K562 (cell line): ENCODE measurements around the gene C10orf71. TPM values are rescaled to one million over a fixed set of nuclear protein-coding genes. Genes with fewer than 3 reads are reported as not detected.

ENCODE experiments used
- BCOR ChIP-seq: fragments of 450-650 bp; IDR thresholded peaks from 2 replicates; pipeline ENCODE4 v1.6.1; 2016
- DIDO1 ChIP-seq: fragments of 450-650 bp; IDR thresholded peaks from 2 replicates; pipeline ENCODE4 v1.6.1; 2016; ENCODE audit warnings: low read depth, missing biosample characterization, missing genetic modification characterization
- HMG20B ChIP-seq: fragments of 250-450 bp; sonication (Bioruptor Pico); IDR thresholded peaks from 2 replicates; pipeline ENCODE4 v1.5.0; 2021; ENCODE audit warnings: mild to moderate bottlenecking
- MYNN ChIP-seq, 2 experiments: sonication (generic); formaldehyde crosslinking in 1 of 2; IDR thresholded peaks; 2 replicates each; pipeline versions ENCODE4 v1.5.0 to v1.6.1; 2016 to 2020; ENCODE audit warnings: antibody characterized with exemption in 1 of 2, missing genetic modification reagents in 1 of 2
- NFIX ChIP-seq: fragments of 250-450 bp; sonication (Bioruptor Pico); IDR thresholded peaks from 2 replicates; pipeline ENCODE4 v1.4.0; 2020; ENCODE audit warnings: low read depth, mild to moderate bottlenecking, moderate library complexity
- STAG1 ChIP-seq: sonication (generic); formaldehyde crosslinking; IDR thresholded peaks from 2 replicates; pipeline ENCODE4 v1.5.0; 2020; ENCODE audit warnings: missing genetic modification reagents, borderline replicate concordance
- TCF7 ChIP-seq: sonication (generic); IDR thresholded peaks from 2 replicates; pipeline ENCODE4 v1.6.1; 2016; ENCODE audit warnings: antibody characterized with exemption, borderline replicate concordance
- TCF7L2 ChIP-seq: fragments of 150-350 bp; IDR thresholded peaks from 2 replicates; pipeline ENCODE4 v1.6.1; 2016; ENCODE audit warnings: low read depth, mild to moderate bottlenecking, low read length, moderate library complexity
- ZBTB33 ChIP-seq: sonication (generic); formaldehyde crosslinking; IDR thresholded peaks from 2 replicates; pipeline ENCODE4 v1.8.1; 2023; ENCODE audit warnings: mild to moderate bottlenecking, missing genetic modification reagents
- polyA plus RNA-seq, 8 experiments: library from polyadenylated mRNA; depleted of rRNA in 4 of 8; stranded (reverse) in 5 of 8; unstranded in 3 of 8; fragments of >200 nt; fragmentation: Nextera tagmentation in 2 of 8; fragmentation: Illumina TruSeq in 1 of 8; extraction: Ambion mirVana in 2 of 8; extraction: Trizol in 1 of 8; gene quantifications; 2 replicates each; pipeline versions ENCODE4 v1.2.1 to v1.2.3, GENCODE V29; 2011 to 2014; ENCODE audit warnings: inconsistent platforms in 1 of 8, missing spikeins in 1 of 8
- total RNA-seq, 7 experiments: library from RNA; depleted of rRNA in 6 of 7; stranded (reverse); fragments of >200 nt in 6 of 7; fragmentation: Illumina TruSeq in 2 of 7; extraction: Trizol in 2 of 7; gene quantifications; 2 replicates each; pipeline versions ENCODE4 v1.2.1 to v1.2.3, GENCODE V29; 2011 to 2021; ENCODE audit warnings: low replicate concordance in 1 of 7
- TF ChIP-seq, protein P1 (sequence below): fragments of 250-450 bp; sonication (Bioruptor Pico); IDR thresholded peaks from 2 replicates; pipeline ENCODE4 v1.4.0; 2020; ENCODE audit warnings: mild to moderate bottlenecking, moderate library complexity
- TF ChIP-seq, protein P2 (sequence below): conservative IDR thresholded peaks from 2 replicates; pipeline ENCODE4 v1.6.1; 2011; ENCODE audit warnings: low read depth, mild to moderate bottlenecking, low read length; ENCODE audit not compliant: control insufficient read depth
- TF ChIP-seq, protein P3 (sequence below): fragments of 450-650 bp; IDR thresholded peaks from 2 replicates; pipeline ENCODE4 v1.6.1; 2016; ENCODE audit warnings: low read depth

The C10orf71 gene
- total and polyA plus RNA-seq, 9 of the 15 experiments (the other 6 are each of a cell fraction or from before 2014, with no cell fraction given): 0.06 to 4.5 (median 1.3) TPM

- TF ChIP-seq, protein P1, sequence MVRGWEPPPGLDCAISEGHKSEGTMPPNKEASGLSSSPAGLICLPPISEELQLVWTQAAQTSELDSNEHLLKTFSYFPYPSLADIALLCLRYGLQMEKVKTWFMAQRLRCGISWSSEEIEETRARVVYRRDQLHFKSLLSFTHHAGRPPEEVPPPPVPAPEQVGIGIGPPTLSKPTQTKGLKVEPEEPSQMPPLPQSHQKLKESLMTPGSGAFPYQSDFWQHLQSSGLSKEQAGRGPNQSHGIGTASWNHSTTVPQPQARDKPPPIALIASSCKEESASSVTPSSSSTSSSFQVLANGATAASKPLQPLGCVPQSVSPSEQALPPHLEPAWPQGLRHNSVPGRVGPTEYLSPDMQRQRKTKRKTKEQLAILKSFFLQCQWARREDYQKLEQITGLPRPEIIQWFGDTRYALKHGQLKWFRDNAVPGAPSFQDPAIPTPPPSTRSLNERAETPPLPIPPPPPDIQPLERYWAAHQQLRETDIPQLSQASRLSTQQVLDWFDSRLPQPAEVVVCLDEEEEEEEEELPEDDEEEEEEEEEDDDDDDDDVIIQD: no peak
- TF ChIP-seq, protein P2, sequence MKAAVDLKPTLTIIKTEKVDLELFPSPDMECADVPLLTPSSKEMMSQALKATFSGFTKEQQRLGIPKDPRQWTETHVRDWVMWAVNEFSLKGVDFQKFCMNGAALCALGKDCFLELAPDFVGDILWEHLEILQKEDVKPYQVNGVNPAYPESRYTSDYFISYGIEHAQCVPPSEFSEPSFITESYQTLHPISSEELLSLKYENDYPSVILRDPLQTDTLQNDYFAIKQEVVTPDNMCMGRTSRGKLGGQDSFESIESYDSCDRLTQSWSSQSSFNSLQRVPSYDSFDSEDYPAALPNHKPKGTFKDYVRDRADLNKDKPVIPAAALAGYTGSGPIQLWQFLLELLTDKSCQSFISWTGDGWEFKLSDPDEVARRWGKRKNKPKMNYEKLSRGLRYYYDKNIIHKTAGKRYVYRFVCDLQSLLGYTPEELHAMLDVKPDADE: peak; percentile 81; the same call in 1 of the 2 replicates
- TF ChIP-seq BCOR (peak; percentile 79), TCF7 (no peak), NFIX (peak; percentile 47; the same call in 1 of the 2 replicates), ZBTB33 (CRISPR knock-in tag) (peak; percentile 47; the same call in 1 of the 2 replicates), DIDO1 (tag) (no peak), MYNN (IDR thresholded peaks at IDR 0.05) (peak; percentile 89), MYNN (CRISPR knock-in tag; IDR thresholded peaks at IDR 0.05) (no peak), HMG20B (CRISPR knock-in tag) (no peak), STAG1 (CRISPR knock-in tag) (no peak), TCF7L2 (no peak)
- TF ChIP-seq, protein P3, sequence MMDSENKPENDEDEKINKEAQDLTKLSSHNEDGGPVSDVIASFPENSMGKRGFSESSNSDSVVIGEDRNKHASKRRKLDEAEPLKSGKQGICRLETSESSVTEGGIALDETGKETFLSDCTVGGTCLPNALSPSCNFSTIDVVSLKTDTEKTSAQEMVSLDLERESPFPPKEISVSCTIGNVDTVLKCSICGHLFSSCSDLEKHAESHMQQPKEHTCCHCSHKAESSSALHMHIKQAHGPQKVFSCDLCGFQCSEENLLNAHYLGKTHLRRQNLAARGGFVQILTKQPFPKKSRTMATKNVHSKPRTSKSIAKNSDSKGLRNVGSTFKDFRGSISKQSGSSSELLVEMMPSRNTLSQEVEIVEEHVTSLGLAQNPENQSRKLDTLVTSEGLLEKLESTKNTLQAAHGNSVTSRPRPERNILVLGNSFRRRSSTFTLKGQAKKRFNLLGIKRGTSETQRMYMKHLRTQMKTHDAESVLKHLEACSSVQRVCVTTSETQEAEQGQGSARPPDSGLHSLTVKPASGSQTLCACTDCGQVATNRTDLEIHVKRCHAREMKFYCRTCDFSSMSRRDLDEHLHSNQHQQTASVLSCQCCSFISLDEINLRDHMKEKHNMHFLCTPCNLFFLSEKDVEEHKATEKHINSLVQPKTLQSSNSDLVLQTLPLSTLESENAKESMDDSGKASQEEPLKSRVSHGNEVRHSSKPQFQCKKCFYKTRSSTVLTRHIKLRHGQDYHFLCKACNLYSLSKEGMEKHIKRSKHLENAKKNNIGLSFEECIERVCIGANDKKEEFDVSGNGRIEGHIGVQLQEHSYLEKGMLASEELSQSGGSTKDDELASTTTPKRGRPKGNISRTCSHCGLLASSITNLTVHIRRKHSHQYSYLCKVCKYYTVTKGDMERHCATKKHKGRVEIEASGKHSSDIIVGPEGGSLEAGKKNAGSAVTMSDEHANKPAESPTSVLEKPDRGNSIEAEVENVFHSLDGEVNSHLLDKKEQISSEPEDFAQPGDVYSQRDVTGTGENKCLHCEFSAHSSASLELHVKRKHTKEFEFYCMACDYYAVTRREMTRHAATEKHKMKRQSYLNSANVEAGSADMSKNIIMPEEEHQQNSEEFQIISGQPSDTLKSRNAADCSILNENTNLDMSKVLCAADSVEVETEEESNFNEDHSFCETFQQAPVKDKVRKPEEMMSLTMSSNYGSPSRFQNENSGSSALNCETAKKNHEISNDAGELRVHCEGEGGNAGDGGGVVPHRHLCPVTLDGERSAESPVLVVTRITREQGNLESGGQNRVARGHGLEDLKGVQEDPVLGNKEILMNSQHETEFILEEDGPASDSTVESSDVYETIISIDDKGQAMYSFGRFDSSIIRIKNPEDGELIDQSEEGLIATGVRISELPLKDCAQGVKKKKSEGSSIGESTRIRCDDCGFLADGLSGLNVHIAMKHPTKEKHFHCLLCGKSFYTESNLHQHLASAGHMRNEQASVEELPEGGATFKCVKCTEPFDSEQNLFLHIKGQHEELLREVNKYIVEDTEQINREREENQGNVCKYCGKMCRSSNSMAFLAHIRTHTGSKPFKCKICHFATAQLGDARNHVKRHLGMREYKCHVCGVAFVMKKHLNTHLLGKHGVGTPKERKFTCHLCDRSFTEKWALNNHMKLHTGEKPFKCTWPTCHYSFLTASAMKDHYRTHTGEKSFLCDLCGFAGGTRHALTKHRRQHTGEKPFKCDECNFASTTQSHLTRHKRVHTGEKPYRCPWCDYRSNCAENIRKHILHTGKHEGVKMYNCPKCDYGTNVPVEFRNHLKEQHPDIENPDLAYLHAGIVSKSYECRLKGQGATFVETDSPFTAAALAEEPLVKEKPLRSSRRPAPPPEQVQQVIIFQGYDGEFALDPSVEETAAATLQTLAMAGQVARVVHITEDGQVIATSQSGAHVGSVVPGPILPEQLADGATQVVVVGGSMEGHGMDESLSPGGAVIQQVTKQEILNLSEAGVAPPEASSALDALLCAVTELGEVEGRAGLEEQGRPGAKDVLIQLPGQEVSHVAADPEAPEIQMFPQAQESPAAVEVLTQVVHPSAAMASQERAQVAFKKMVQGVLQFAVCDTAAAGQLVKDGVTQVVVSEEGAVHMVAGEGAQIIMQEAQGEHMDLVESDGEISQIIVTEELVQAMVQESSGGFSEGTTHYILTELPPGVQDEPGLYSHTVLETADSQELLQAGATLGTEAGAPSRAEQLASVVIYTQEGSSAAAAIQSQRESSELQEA: no peak
Observed at GRCh38 chr10:49300140-49300974, 1.4 kb downstream of the C10orf71 start (continued).
